Measurements from ENCODE around the gene GFER.

GFER gene

DNA sequence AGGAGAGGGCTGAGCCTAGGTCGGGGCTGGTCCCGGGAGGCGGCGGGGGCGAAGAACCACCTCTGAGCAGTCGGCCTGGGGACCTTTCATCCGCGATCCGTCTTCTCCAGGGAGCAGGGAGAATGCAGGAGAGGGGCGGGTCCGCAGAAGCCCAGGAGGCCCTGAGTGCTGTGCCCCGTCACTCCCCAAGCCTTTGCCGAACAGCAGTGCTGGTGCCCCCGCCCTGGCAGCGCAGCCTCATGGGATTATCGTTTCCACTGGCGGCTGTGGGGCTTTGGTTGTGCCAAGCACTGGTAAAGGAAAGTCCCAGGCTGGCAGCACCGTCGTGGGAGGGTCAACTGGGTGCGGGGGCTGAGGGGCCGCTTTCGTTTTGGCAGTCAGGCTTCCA is 11.5 kb upstream of the GFER start:
- Histone ChIP-seq H4K12ac (ENCODE audit: low read depth, low read length) (peak overlapping the region; percentile 87), H2BK5ac (ENCODE audit: low read depth, low read length, poor library complexity) (peak overlapping the region; percentile 37), H3K4ac (ENCODE audit: low read depth, low read length) (peak overlapping the region; percentile 76), H3K9me3 (ENCODE audit: insufficient read depth, low read depth, low read length) (no peaks in the 10 kb centered on the region), H2AK5ac (ENCODE audit: low read length) (peak overlapping the region; percentile 54), H4K91ac (ENCODE audit: low read depth, low read length) (peak overlapping the region; percentile 87), H3K14ac (ENCODE audit: low read length) (peak overlapping the region; percentile 84), H3K36me3 (ENCODE audit: control insufficient read depth in 1 of 2, insufficient read depth in 2 of 2, low read length in 2 of 2) (peaks cover 34% of the 10 kb centered on the region in 2 experiments), H3K79me2 (ENCODE audit: control insufficient read depth, insufficient read depth, low read length, poor library complexity) (peaks cover 11% of the 10 kb centered on the region), H3K79me1 (ENCODE audit: low read length) (peaks cover 7% of the 10 kb centered on the region), H4K8ac (ENCODE audit: low read depth, low read length) (peak overlapping the region; percentile 97), H2BK12ac (ENCODE audit: low read length) (no peak overlapping the region), H3K18ac (ENCODE audit: low read length) (peak overlapping the region; percentile 63), H3K23ac (ENCODE audit: low read length) (no peak overlapping the region), H2AFZ (ENCODE audit: insufficient read depth, low read length, poor library complexity) (peak overlapping the region; percentile 46), H3K4me1 (ENCODE audit: control insufficient read depth in 1 of 2, insufficient read depth in 2 of 2, low read length in 2 of 2) (peaks cover 10 to 11% of the 10 kb centered on the region in 2 experiments), H3K27ac (ENCODE audit: low read depth, low read length) (no peak overlapping the region), H3K4me3 (ENCODE audit: low read depth, low read length) (peak overlapping the region; percentile 90), H3K27me3 (ENCODE audit: insufficient read depth, low read length) (no peaks in the 10 kb centered on the region), H2BK120ac (ENCODE audit: insufficient read depth, low read length, poor library complexity) (peak overlapping the region; percentile 8), H3K4me2 (ENCODE audit: low read length) (peak overlapping the region; percentile 92), H3K9ac (ENCODE audit: low read length) (peak overlapping the region; percentile 89)
- WGBS (ENCODE audit: extremely low coverage, insufficient coverage, insufficient read length) = no CpG with 5 or more reads among the region's 22 CpGs
- DNase-seq = peak; percentile 24 to 27

DNA sequence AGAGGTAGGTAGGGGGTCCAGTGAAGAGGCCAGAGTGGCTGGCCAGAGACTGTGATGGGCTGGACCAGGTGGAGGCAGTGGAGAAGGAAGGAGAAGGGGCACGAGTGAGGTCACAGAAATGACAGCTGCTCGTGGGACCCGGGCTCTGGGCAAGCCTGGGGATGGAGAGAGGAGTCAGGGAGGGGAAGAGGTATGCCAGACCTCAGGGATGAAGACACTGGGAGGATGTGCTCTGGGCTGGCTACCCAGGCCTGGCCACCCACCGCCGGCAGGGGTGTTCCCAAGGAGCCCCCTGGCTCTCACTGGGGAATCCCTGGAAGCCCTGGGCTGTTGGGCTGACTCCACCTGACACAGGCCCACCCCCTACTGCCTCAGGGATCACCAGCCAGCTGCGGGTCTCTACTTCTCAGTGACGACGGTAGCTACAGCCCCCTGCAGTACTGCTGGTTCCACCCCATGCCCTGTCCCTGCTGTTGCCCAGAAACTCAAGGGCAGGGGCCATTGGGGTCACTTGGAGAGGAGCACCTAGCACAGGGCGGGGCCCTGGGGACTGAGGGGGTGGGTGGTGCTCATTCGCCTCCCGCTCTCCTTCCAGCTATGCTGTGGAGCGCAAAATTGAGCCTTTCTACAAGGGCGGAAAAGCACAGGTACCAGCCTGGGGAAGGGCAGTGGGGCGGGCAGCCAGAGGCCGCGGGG is 10.4 kb upstream of the GFER start:
- no CpG with 5 or more reads among the region's 16 CpGs for WGBS (ENCODE audit: extremely low coverage, insufficient coverage, insufficient read length)
- H3K27me3 ChIP-seq (ENCODE audit: insufficient read depth, low read length) = no peaks in the 10 kb centered on the region
- no peak overlapping the region for H4K12ac ChIP-seq (ENCODE audit: low read depth, low read length)
- no peak overlapping the region for H2AK5ac ChIP-seq (ENCODE audit: low read length)
- peaks cover 44 to 45% of the 10 kb centered on the region in 2 experiments for H3K36me3 ChIP-seq (ENCODE audit: control insufficient read depth in 1 of 2, insufficient read depth in 2 of 2, low read length in 2 of 2)
- DNase-seq = no peak
- H3K9me3 ChIP-seq (ENCODE audit: insufficient read depth, low read depth, low read length) = no peaks in the 10 kb centered on the region
- no peak overlapping the region for H3K14ac ChIP-seq (ENCODE audit: low read length)
- peaks cover 7% of the 10 kb centered on the region for H3K79me1 ChIP-seq (ENCODE audit: low read length)
- no peak overlapping the region for H3K4me3 ChIP-seq (ENCODE audit: low read depth, low read length)
- no peak overlapping the region for H4K8ac ChIP-seq (ENCODE audit: low read depth, low read length)
- H2BK5ac ChIP-seq (ENCODE audit: low read depth, low read length, poor library complexity) = no peak overlapping the region
- no peak overlapping the region for H2BK12ac ChIP-seq (ENCODE audit: low read length)
- no peak overlapping the region for H3K4ac ChIP-seq (ENCODE audit: low read depth, low read length)
- peaks cover 11% of the 10 kb centered on the region for H3K79me2 ChIP-seq (ENCODE audit: control insufficient read depth, insufficient read depth, low read length, poor library complexity)
- no peak overlapping the region for H3K4me2 ChIP-seq (ENCODE audit: low read length)
- H3K4me1 ChIP-seq (ENCODE audit: control insufficient read depth in 1 of 2, insufficient read depth in 2 of 2, low read length in 2 of 2) = peaks cover 10 to 12% of the 10 kb centered on the region in 2 experiments
- H3K23ac ChIP-seq (ENCODE audit: low read length) = no peak overlapping the region
- peak overlapping the region; percentile 18 for H3K18ac ChIP-seq (ENCODE audit: low read length)
- H3K27ac ChIP-seq (ENCODE audit: low read depth, low read length) = no peak overlapping the region
- no peak overlapping the region for H3K9ac ChIP-seq (ENCODE audit: low read length)
- H2BK120ac ChIP-seq (ENCODE audit: insufficient read depth, low read length, poor library complexity) = no peak overlapping the region
- no peak overlapping the region for H4K91ac ChIP-seq (ENCODE audit: low read depth, low read length)
- no peak overlapping the region for H2AFZ ChIP-seq (ENCODE audit: insufficient read depth, low read length, poor library complexity)

DNA sequence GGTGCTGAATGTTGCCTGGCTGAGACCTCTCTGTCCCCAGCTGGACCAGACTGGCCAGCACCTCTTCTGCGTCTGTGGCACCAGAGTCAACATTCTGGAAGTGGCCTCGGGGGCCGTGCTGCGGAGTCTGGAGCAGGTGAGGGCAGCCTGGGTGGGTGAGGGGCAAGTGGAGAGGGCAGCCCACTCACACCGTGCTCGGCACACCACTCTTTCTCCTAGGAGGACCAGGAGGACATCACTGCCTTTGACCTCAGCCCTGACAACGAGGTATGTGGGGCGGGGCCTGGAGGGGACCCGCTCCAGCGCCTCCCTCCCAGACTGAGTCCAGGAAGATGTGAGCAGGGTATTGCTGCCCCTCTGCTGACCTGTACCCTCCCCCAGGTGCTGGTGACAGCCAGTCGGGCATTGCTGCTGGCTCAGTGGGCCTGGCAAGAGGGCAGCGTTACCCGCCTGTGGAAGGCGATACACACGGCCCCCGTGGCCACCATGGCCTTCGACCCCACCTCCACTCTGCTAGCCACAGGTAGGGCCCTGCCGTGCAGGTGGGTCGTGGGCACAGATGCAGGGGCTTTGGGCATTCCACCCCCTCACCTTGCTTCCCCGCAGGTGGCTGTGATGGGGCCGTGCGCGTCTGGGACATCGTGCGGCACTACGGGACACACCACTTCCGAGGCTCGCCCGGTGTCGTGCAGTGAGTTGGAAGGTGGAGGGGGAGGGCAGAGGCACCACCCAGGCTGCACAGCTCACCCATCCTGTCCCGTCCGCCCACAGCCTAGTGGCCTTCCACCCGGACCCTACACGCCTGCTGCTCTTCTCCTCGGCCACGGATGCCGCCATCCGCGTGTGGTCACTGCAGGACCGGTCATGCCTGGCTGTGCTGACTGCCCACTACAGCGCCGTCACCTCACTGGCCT is 9.6 kb upstream of the GFER start:
- H3K9me3 ChIP-seq (ENCODE audit: insufficient read depth, low read depth, low read length) = no peaks in the 10 kb centered on the region
- WGBS (ENCODE audit: extremely low coverage, insufficient coverage, insufficient read length) = no CpG with 5 or more reads among the region's 42 CpGs

DNA sequence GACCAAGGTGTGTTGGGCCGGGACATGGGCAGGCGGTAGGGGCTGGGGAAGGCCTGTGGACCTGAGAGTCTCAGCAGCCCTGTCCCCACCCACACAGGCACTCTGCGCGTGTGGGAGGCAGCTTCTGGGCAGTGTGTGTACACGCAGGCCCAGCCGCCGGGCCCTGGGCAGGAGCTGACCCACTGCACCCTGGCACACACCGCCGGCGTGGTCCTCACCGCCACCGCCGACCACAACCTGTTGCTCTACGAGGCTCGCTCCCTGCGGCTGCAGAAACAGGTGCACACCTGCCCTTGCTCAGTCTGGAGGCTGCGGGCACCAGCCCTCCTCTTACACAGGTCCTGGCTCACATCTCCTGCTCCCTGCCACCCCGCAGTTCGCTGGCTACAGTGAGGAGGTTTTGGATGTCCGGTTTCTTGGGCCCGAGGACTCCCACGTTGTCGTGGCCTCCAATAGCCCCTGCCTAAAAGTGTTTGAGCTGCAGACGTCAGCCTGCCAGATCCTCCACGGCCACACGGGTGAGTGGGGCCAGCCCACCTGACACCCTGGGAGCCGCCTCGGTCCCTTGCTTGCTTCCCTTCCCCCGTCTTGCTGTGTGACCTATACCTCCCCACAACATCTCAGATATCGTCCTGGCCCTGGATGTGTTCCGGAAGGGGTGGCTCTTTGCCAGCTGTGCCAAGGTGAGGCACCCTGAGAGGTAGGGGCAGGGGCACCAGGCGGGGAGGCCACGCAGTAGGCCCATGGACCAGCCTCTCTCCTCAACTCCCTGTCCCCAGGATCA is 8.4 kb upstream of the GFER start:
- Histone ChIP-seq H3K79me2 (ENCODE audit: control insufficient read depth, insufficient read depth, low read length, poor library complexity) (peaks cover 11% of the 10 kb centered on the region), H3K27ac (ENCODE audit: low read depth, low read length) (no peak overlapping the region), H4K91ac (ENCODE audit: low read depth, low read length) (no peak overlapping the region), H2AFZ (ENCODE audit: insufficient read depth, low read length, poor library complexity) (no peak overlapping the region), H3K9me3 (ENCODE audit: insufficient read depth, low read depth, low read length) (peaks cover 6% of the 10 kb centered on the region), H3K23ac (ENCODE audit: low read length) (no peak overlapping the region), H4K8ac (ENCODE audit: low read depth, low read length) (no peak overlapping the region), H3K4me2 (ENCODE audit: low read length) (no peak overlapping the region), H2BK5ac (ENCODE audit: low read depth, low read length, poor library complexity) (no peak overlapping the region), H3K4ac (ENCODE audit: low read depth, low read length) (no peak overlapping the region), H3K79me1 (ENCODE audit: low read length) (peaks cover 10% of the 10 kb centered on the region), H4K12ac (ENCODE audit: low read depth, low read length) (no peak overlapping the region), H2BK120ac (ENCODE audit: insufficient read depth, low read length, poor library complexity) (no peak overlapping the region), H3K9ac (ENCODE audit: low read length) (no peak overlapping the region), H3K18ac (ENCODE audit: low read length) (no peak overlapping the region), H3K14ac (ENCODE audit: low read length) (no peak overlapping the region), H3K4me1 (ENCODE audit: control insufficient read depth in 1 of 2, insufficient read depth in 2 of 2, low read length in 2 of 2) (peaks cover 20 to 24% of the 10 kb centered on the region in 2 experiments), H2BK12ac (ENCODE audit: low read length) (no peak overlapping the region), H3K36me3 (ENCODE audit: control insufficient read depth in 1 of 2, insufficient read depth in 2 of 2, low read length in 2 of 2) (peaks cover 44 to 46% of the 10 kb centered on the region in 2 experiments), H2AK5ac (ENCODE audit: low read length) (no peak overlapping the region), H3K4me3 (ENCODE audit: low read depth, low read length) (no peak overlapping the region), H3K27me3 (ENCODE audit: insufficient read depth, low read length) (peaks cover 15% of the 10 kb centered on the region)
- no CpG with 5 or more reads among the region's 33 CpGs for WGBS (ENCODE audit: extremely low coverage, insufficient coverage, insufficient read length)
- DNase-seq = no peak

More for the DNA sequence above, 9.6 kb upstream of the GFER start:
- no peak overlapping the region for H2AK5ac ChIP-seq (ENCODE audit: low read length)
- H4K91ac ChIP-seq (ENCODE audit: low read depth, low read length) = no peak overlapping the region
- H2BK120ac ChIP-seq (ENCODE audit: insufficient read depth, low read length, poor library complexity) = no peak overlapping the region
- H3K4ac ChIP-seq (ENCODE audit: low read depth, low read length) = no peak overlapping the region
- peak overlapping the region; percentile 9 for H3K4me3 ChIP-seq (ENCODE audit: low read depth, low read length)
- no peak overlapping the region for H2BK12ac ChIP-seq (ENCODE audit: low read length)
- H3K14ac ChIP-seq (ENCODE audit: low read length) = no peak overlapping the region
- H2AFZ ChIP-seq (ENCODE audit: insufficient read depth, low read length, poor library complexity) = no peak overlapping the region
- DNase-seq = no peak
- peaks cover 44 to 46% of the 10 kb centered on the region in 2 experiments for H3K36me3 ChIP-seq (ENCODE audit: control insufficient read depth in 1 of 2, insufficient read depth in 2 of 2, low read length in 2 of 2)
- no peak overlapping the region for H4K12ac ChIP-seq (ENCODE audit: low read depth, low read length)
- H3K4me1 ChIP-seq (ENCODE audit: control insufficient read depth in 1 of 2, insufficient read depth in 2 of 2, low read length in 2 of 2) = peaks cover 16 to 18% of the 10 kb centered on the region in 2 experiments
- H3K79me1 ChIP-seq (ENCODE audit: low read length) = peaks cover 7% of the 10 kb centered on the region
- no peak overlapping the region for H3K23ac ChIP-seq (ENCODE audit: low read length)
- no peak overlapping the region for H4K8ac ChIP-seq (ENCODE audit: low read depth, low read length)
- H2BK5ac ChIP-seq (ENCODE audit: low read depth, low read length, poor library complexity) = no peak overlapping the region
- peaks cover 11% of the 10 kb centered on the region for H3K79me2 ChIP-seq (ENCODE audit: control insufficient read depth, insufficient read depth, low read length, poor library complexity)
- peaks cover 3% of the 10 kb centered on the region for H3K27me3 ChIP-seq (ENCODE audit: insufficient read depth, low read length)
- H3K9ac ChIP-seq (ENCODE audit: low read length) = no peak overlapping the region
- H3K4me2 ChIP-seq (ENCODE audit: low read length) = no peak overlapping the region
- no peak overlapping the region for H3K18ac ChIP-seq (ENCODE audit: low read length)
- H3K27ac ChIP-seq (ENCODE audit: low read depth, low read length) = no peak overlapping the region
